Fibroblast of peridontal ligament (primary cell): Measurements from ENCODE around the gene ERRFI1.

Source experiments
- DNase-seq: peaks from one replicate; pipeline ENCODE4 v3.0.0-alpha.2; 2010; ENCODE audit errors: extremely low read depth

Gene ERRFI1

GRCh38 chr1:8018492-8019228 lies 7.4 kb downstream of the ERRFI1 start:
- DNase-seq = no peak

GRCh38 chr1:8017495-8018197 lies 8.5 kb downstream of the ERRFI1 start:
- DNase-seq = no peak

- no peak for DNase-seq
Measured at GRCh38 chr1:8016895-8017241, 9.2 kb downstream of the ERRFI1 start.

- no peak for DNase-seq
Measured at GRCh38 chr1:8016210-8016894, 9.8 kb downstream of the ERRFI1 start.

GRCh38 chr1:8015809-8016165 lies 10.3 kb downstream of the ERRFI1 start:
- peak; percentile 84 for DNase-seq

GRCh38 chr1:8015036-8015808 lies 10.9 kb downstream of the ERRFI1 start:
- DNase-seq = peak; percentile 96

- DNase-seq = no peak
Measured at GRCh38 chr1:8014381-8014988, 11.6 kb downstream of the ERRFI1 start.

- DNase-seq = no peak
Measured at GRCh38 chr1:8013800-8014199, 12.3 kb downstream of the ERRFI1 start.

GRCh38 chr1:8013399-8013798 lies 12.7 kb downstream of the ERRFI1 start:
- no peak for DNase-seq

GRCh38 chr1:8012955-8013354 lies 13.2 kb downstream of the ERRFI1 start:
- no peak for DNase-seq

- DNase-seq = no peak
Measured at GRCh38 chr1:8011923-8012858, 13.9 kb downstream of the ERRFI1 start.

- DNase-seq = no peak
Measured at GRCh38 chr1:8011016-8011415, 15.1 kb downstream of the ERRFI1 start.

- DNase-seq = no peak
Measured at GRCh38 chr1:8010080-8010664, 15.9 kb downstream of the ERRFI1 start.

GRCh38 chr1:8009043-8010002 lies 16.8 kb downstream of the ERRFI1 start:
- DNase-seq = no peak

- DNase-seq = no peak
Measured at GRCh38 chr1:8006037-8006963, 19.8 kb downstream of the ERRFI1 start.

GRCh38 chr1:8004803-8005573 lies 21.1 kb downstream of the ERRFI1 start:
- peak; percentile 98 for DNase-seq

GRCh38 chr1:8004113-8004802 lies 21.9 kb downstream of the ERRFI1 start:
- no peak for DNase-seq
